PC-3 (cell line): ENCODE measurements around the gene NLRP4.

Experiments used
- CTCF ChIP-seq: fragments of 300-600 bp; sonication (generic); conservative IDR thresholded peaks from 2 replicates; pipeline ENCODE4 v1.5.1; 2017; ENCODE audit warnings: antibody characterized with exemption, low read depth, mild to moderate bottlenecking, low read length
- EZH2 ChIP-seq: fragments of 300-600 bp; sonication (generic); IDR thresholded peaks from one replicate; pipeline ENCODE4 v1.6.1; 2017; ENCODE audit warnings: antibody characterized with exemption, mild to moderate bottlenecking, low read length; ENCODE audit not compliant: unreplicated experiment

- TF ChIP-seq EZH2 (no peak), CTCF (no peak)
These were observed 71.4 kb downstream of the NLRP4 start for GRCh38 chr19:55907746-55908145.
